Measurements from ENCODE around the gene PRDM5.

DNA sequence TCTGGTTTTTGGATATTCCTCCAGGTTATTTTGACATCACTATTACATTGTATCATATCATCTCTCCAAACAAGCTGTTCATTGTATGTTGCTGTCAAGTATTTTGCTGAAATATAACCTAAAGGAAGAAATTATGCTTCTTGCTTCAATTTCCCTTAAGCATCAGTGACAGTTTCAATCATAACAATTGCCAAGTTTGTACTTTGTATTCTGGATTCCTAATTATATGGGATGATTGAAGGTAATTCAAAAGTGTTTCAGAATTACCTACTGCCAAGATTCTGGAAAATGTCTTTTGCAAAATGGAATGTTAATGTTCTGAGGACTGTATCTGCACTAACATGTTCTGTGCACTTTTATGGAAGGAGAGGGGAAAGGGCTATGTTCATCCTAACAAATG is 228.7 kb downstream of the PRDM5 start:
- TF ChIP-seq, protein P1, sequence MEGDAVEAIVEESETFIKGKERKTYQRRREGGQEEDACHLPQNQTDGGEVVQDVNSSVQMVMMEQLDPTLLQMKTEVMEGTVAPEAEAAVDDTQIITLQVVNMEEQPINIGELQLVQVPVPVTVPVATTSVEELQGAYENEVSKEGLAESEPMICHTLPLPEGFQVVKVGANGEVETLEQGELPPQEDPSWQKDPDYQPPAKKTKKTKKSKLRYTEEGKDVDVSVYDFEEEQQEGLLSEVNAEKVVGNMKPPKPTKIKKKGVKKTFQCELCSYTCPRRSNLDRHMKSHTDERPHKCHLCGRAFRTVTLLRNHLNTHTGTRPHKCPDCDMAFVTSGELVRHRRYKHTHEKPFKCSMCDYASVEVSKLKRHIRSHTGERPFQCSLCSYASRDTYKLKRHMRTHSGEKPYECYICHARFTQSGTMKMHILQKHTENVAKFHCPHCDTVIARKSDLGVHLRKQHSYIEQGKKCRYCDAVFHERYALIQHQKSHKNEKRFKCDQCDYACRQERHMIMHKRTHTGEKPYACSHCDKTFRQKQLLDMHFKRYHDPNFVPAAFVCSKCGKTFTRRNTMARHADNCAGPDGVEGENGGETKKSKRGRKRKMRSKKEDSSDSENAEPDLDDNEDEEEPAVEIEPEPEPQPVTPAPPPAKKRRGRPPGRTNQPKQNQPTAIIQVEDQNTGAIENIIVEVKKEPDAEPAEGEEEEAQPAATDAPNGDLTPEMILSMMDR (IDR thresholded peaks at IDR 0.05; ENCODE audit: extremely low read depth in 1 of 2, insufficient read depth in 1 of 2, low read depth in 1 of 2, low read length in 2 of 2), result no peak
- no peak for TF ChIP-seq POLR2A (IDR thresholded peaks at IDR 0.05; ENCODE audit: low read depth, low read length)

Data from endothelial cell of umbilical vein (primary cell).